SK-N-SH treated with all-trans-retinoic acid at 6 μM for 48 hours (cell line): Measurements from ENCODE around the gene LRRC53.

ENCODE experiments used
- BACH2 ChIP-seq: fragments of 250-450 bp; sonication (Bioruptor Pico); IDR thresholded peaks from 2 replicates; pipeline ENCODE4 v1.9.0; 2021; ENCODE audit warnings: mild to moderate bottlenecking, borderline replicate concordance
- PATZ1 ChIP-seq: fragments of 250-450 bp; sonication (Bioruptor Pico); IDR thresholded peaks from 2 replicates; pipeline ENCODE4 v1.8.0; 2020; ENCODE audit warnings: mild to moderate bottlenecking, moderate library complexity, borderline replicate concordance
- POU6F1 ChIP-seq: fragments of 250-450 bp; sonication (Bioruptor Pico); IDR thresholded peaks from 2 replicates; pipeline ENCODE4 v1.8.0; 2021; ENCODE audit warnings: low read depth, mild to moderate bottlenecking, moderate library complexity, borderline replicate concordance
- TSHZ2 ChIP-seq: fragments of 250-450 bp; sonication (Bioruptor Pico); IDR thresholded peaks from 2 replicates; pipeline ENCODE4 v1.5.0; 2020; ENCODE audit warnings: mild to moderate bottlenecking, moderate library complexity
- ZNF70 ChIP-seq: fragments of 450-650 bp; formaldehyde crosslinking; IDR thresholded peaks from 2 replicates; pipeline ENCODE4 v1.5.0; 2020; ENCODE audit warnings: mild to moderate bottlenecking, moderate library complexity

GRCh38 chr1:74530892-74531291 lies 18.5 kb upstream of the LRRC53 start:
- TF ChIP-seq PATZ1 (CRISPR knock-in tag) (no peak), POU6F1 (no peak), ZNF70 (CRISPR knock-in tag) (no peak), TSHZ2 (CRISPR knock-in tag) (no peak), BACH2 (no peak)
